Stimulated activated CD8-positive, alpha-beta memory T cell treated with anti-CD3 and anti-CD28 coated beads, Interleukin-4, amount 100 ng/mL, for 4 hours (primary cell): ENCODE results near the gene SLC39A7.

Experiments used
- DNase-seq, 2 donors: peaks; one replicate each; pipeline ENCODE4 v3.0.0-alpha.2; 2020; ENCODE audit warnings: low read depth in 2 of 2, low spot score in 1 of 2

Gene SLC39A7

GRCh38 chr6:33200219-33201146 lies at the start of gene SLC39A7, which contains the start of gene RXRB:
TSS of gene SLC39A7 (plus strand) at chr6:33200867. CDS start at chr6:33201246, 379 bp downstream.
TSS of gene RXRB (minus strand) at chr6:33200665. CDS start at chr6:33200476, 189 bp downstream.
- peak; percentile 97 to 98 for DNase-seq

GRCh38 chr6:33151050-33151449 lies 49.6 kb upstream of the SLC39A7 start:
- no peak for DNase-seq

GRCh38 chr6:33154349-33154748 lies 46.3 kb upstream of the SLC39A7 start:
- DNase-seq = no peak

- DNase-seq = no peak
Observed at GRCh38 chr6:33156561-33156960, 44.1 kb upstream of the SLC39A7 start.

GRCh38 chr6:33156964-33157363 lies 43.7 kb upstream of the SLC39A7 start:
- DNase-seq = no peak

GRCh38 chr6:33160096-33160495 lies 40.6 kb upstream of the SLC39A7 start:
- DNase-seq = no peak

GRCh38 chr6:33160728-33161344 lies 39.8 kb upstream of the SLC39A7 start:
- DNase-seq = no peak

- peak; percentile 64 to 65 for DNase-seq
Observed at GRCh38 chr6:33161354-33162331, 39.0 kb upstream of the SLC39A7 start.

- DNase-seq = no peak
Observed at GRCh38 chr6:33163540-33163939, 37.1 kb upstream of the SLC39A7 start.

GRCh38 chr6:33164176-33164575 lies 36.5 kb upstream of the SLC39A7 start:
- no peak for DNase-seq

- no peak for DNase-seq
Observed at GRCh38 chr6:33164665-33165373, 35.8 kb upstream of the SLC39A7 start.

GRCh38 chr6:33165581-33166258 lies 34.9 kb upstream of the SLC39A7 start:
- DNase-seq = no peak

GRCh38 chr6:33166363-33166762 lies 34.3 kb upstream of the SLC39A7 start:
- DNase-seq = no peak

- DNase-seq = no peak
Observed at GRCh38 chr6:33166811-33167210, 33.9 kb upstream of the SLC39A7 start.

- DNase-seq = no peak
Observed at GRCh38 chr6:33167374-33168283, 33.0 kb upstream of the SLC39A7 start.

GRCh38 chr6:33168284-33168601 lies 32.4 kb upstream of the SLC39A7 start:
- no peak for DNase-seq

GRCh38 chr6:33168639-33169038 lies 32.0 kb upstream of the SLC39A7 start:
- no peak for DNase-seq

GRCh38 chr6:33169291-33170175 lies 31.1 kb upstream of the SLC39A7 start:
- DNase-seq = no peak
